GM12878 (cell line): ENCODE measurements around the gene BICD1. TPM values are rescaled to one million over a fixed set of nuclear protein-coding genes. Genes with fewer than 3 reads are reported as not detected.

ENCODE experiments used
- ATAC-seq: fragments of 200-7000 bp; cut with Tn5 transposase; 3 replicates; pipeline ENCODE4 v1.9.1; 2020; ENCODE audit warnings: mild to moderate bottlenecking, moderate library complexity
- BruUV-seq: library from RNA; stranded (reverse); fragments of 400-500 nt; replicated peaks from 2 replicates; lab custom pipeline; 2021; lab: Mats Ljungman, UMichigan
- CTCF ChIA-PET: fragments of 300-600 bp; sonication (Branson Sonifier 250); formaldehyde crosslinking; extraction: SDS; loops from one replicate; lab custom pipeline; 2021; ENCODE audit warnings: inconsistent platforms; lab: Yijun Ruan, JAX
- POLR2A ChIA-PET: fragments of 350-600 bp; formaldehyde crosslinking; extraction: SDS; loops from one replicate; lab custom pipeline; 2021; ENCODE audit warnings: inconsistent platforms; lab: Charles Lee
- RAD21 ChIA-PET: fragments of 300-600 bp; sonication (Branson Sonifier 250); formaldehyde crosslinking; loops from one replicate; lab custom pipeline; 2023; ENCODE audit warnings: antibody characterized with exemption; ENCODE audit not compliant: unreplicated experiment; lab: Charles Lee
- SMC1A ChIA-PET: fragments of 300-600 bp; sonication (Branson Sonifier 250); formaldehyde crosslinking; loops from one replicate; lab custom pipeline; 2023; ENCODE audit not compliant: unreplicated experiment, uncharacterized antibody; lab: Charles Lee
- DNase-seq: peaks from one replicate; pipeline ENCODE4 v3.0.0-alpha.2; 2011; ENCODE audit warnings: low read depth, low spot score
- FAIRE-seq: peaks from 3 replicates; lab custom pipeline; 2011; peaks lifted over from hg19 to GRCh38; lab: Jason Lieb, UNC
- H2AFZ ChIP-seq: 2 replicates; pipeline ENCODE4 v1.6.0; 2011; ENCODE audit warnings: low read depth, low read length, control low read depth; ENCODE audit not compliant: control insufficient read depth
- H3K27ac ChIP-seq: 2 replicates; pipeline ENCODE4 v1.5.1; 2011; ENCODE audit warnings: control low read depth; ENCODE audit not compliant: control insufficient read depth, insufficient read depth
- H3K27me3 ChIP-seq, 2 experiments: replicated peaks in 1 of 2; 2 replicates each; pipeline versions ENCODE4 v1.6.0 to v1.6.1; 2011; ENCODE audit warnings: low read length in 1 of 2; ENCODE audit not compliant: control insufficient read depth in 2 of 2, insufficient read depth in 2 of 2
- H3K36me3 ChIP-seq, 2 experiments: 2 replicates each; pipeline ENCODE4 v1.5.1; 2011; ENCODE audit warnings: low read length in 1 of 2; ENCODE audit not compliant: control insufficient read depth in 2 of 2, insufficient read depth in 2 of 2
- H3K4me1 ChIP-seq: 2 replicates; pipeline ENCODE4 v1.6.1; 2011; ENCODE audit warnings: mild to moderate bottlenecking, low read length, moderate library complexity, mixed read lengths; ENCODE audit not compliant: control insufficient read depth, insufficient read depth
- H3K4me2 ChIP-seq: 2 replicates; pipeline ENCODE4 v1.6.0; 2011; ENCODE audit warnings: control low read depth; ENCODE audit not compliant: control insufficient read depth, insufficient read depth
- H3K4me3 ChIP-seq: fragments of 200-600 bp; sonication (generic); 2 replicates; pipeline ENCODE4 v1.5.1; 2016
- H3K79me2 ChIP-seq: 2 replicates; pipeline ENCODE4 v1.6.0; 2011; ENCODE audit warnings: low read length; ENCODE audit not compliant: control insufficient read depth, insufficient read depth
- H3K9ac ChIP-seq: 2 replicates; pipeline ENCODE4 v1.8.0; 2011; ENCODE audit warnings: low read length, control low read depth, mixed read lengths; ENCODE audit not compliant: control insufficient read depth, insufficient read depth
- H3K9me3 ChIP-seq: replicated peaks from 3 replicates; pipeline ENCODE4 v1.5.1; 2011; ENCODE audit warnings: mild to moderate bottlenecking, low read length; ENCODE audit not compliant: control insufficient read depth, insufficient read depth
- H4K20me1 ChIP-seq: 2 replicates; pipeline ENCODE4 v1.6.0; 2011; ENCODE audit not compliant: control insufficient read depth, insufficient read depth
- ATF3 ChIP-seq: IDR thresholded peaks from 2 replicates; pipeline ENCODE4 v1.6.1; 2011; ENCODE audit warnings: low read depth, mild to moderate bottlenecking, low read length, moderate library complexity, borderline replicate concordance; ENCODE audit errors: extremely low read depth
- BACH1 ChIP-seq: fragments of 450-650 bp; IDR thresholded peaks from 2 replicates; pipeline ENCODE4 v1.6.1; 2017; ENCODE audit warnings: mild to moderate bottlenecking, borderline replicate concordance
- CBFB ChIP-seq: IDR thresholded peaks from 2 replicates; pipeline ENCODE4 v1.6.1; 2016; ENCODE audit warnings: antibody characterized with exemption, low read depth
- CEBPB ChIP-seq, 2 experiments: fragments of 150-350 bp in 1 of 2; IDR thresholded peaks; 2 replicates each; pipeline ENCODE4 v1.6.1; 2012 to 2014; ENCODE audit warnings: low read depth in 2 of 2, low read length in 2 of 2, borderline replicate concordance in 1 of 2, inconsistent platforms in 1 of 2
- CHD4 ChIP-seq: fragments of 200-600 bp; sonication (generic); IDR thresholded peaks from 2 replicates; pipeline ENCODE4 v1.6.1; 2016; ENCODE audit warnings: mild to moderate bottlenecking
- EGR1 ChIP-seq, 2 experiments: IDR thresholded peaks; 1 replicate in 1 of 2; 2 replicates in 1 of 2; pipeline ENCODE4 v1.6.1; 2011 to 2012; ENCODE audit warnings: low read depth in 2 of 2, low read length in 2 of 2, borderline replicate concordance in 1 of 2, mild to moderate bottlenecking in 1 of 2, moderate library complexity in 1 of 2
- HDAC6 ChIP-seq: fragments of 200-600 bp; sonication (generic); IDR thresholded peaks from one replicate; pipeline ENCODE4 v1.8.0; 2017; ENCODE audit warnings: antibody characterized with exemption; ENCODE audit not compliant: unreplicated experiment
- HDGF ChIP-seq: fragments of 450-650 bp; IDR thresholded peaks from 2 replicates; pipeline ENCODE4 v1.6.1; 2016; ENCODE audit warnings: antibody characterized with exemption
- JUND ChIP-seq: IDR thresholded peaks from 2 replicates; pipeline ENCODE4 v1.6.1; 2012; ENCODE audit warnings: low read depth, mild to moderate bottlenecking, low read length, improper control_type of control experiment, moderate library complexity
- MTA3 ChIP-seq: IDR thresholded peaks from 2 replicates; pipeline ENCODE4 v1.6.1; 2012; ENCODE audit warnings: low read length, inconsistent platforms, borderline replicate concordance
- NFXL1 ChIP-seq: fragments of 450-650 bp; IDR thresholded peaks from 2 replicates; pipeline ENCODE4 v1.6.1; 2017; ENCODE audit warnings: antibody characterized with exemption, mild to moderate bottlenecking, borderline replicate concordance
- NFYA ChIP-seq: IDR thresholded peaks from 2 replicates; pipeline ENCODE4 v1.6.1; 2011; ENCODE audit warnings: low read depth, mild to moderate bottlenecking, low read length, improper control_type of control experiment, borderline replicate concordance
- RB1 ChIP-seq: fragments of 450-650 bp; formaldehyde crosslinking; IDR thresholded peaks from 2 replicates; pipeline ENCODE4 v1.6.1; 2017; ENCODE audit warnings: mild to moderate bottlenecking, borderline replicate concordance
- SMC3 ChIP-seq: IDR thresholded peaks from 2 replicates; pipeline ENCODE4 v1.6.1; 2011; ENCODE audit warnings: low read length, improper control_type of control experiment, borderline replicate concordance
- SRF ChIP-seq, 2 experiments: IDR thresholded peaks; 2 replicates each; pipeline ENCODE4 v1.6.1; 2011; ENCODE audit warnings: low read depth in 2 of 2, low read length in 2 of 2, mild to moderate bottlenecking in 1 of 2, moderate library complexity in 1 of 2
- SUZ12 ChIP-seq: fragments of 200-600 bp; sonication (generic); IDR thresholded peaks from one replicate; pipeline ENCODE4 v1.6.1; 2018; ENCODE audit warnings: antibody characterized with exemption, mild to moderate bottlenecking; ENCODE audit not compliant: unreplicated experiment
- ZBED1 ChIP-seq: IDR thresholded peaks from 2 replicates; pipeline ENCODE4 v1.6.1; 2016; ENCODE audit warnings: borderline replicate concordance
- ZBTB40 ChIP-seq: fragments of 450-650 bp; IDR thresholded peaks from 2 replicates; pipeline ENCODE4 v1.6.1; 2016; ENCODE audit warnings: mild to moderate bottlenecking, moderate library complexity, borderline replicate concordance
- ZNF24 ChIP-seq: fragments of 450-650 bp; IDR thresholded peaks from 2 replicates; pipeline ENCODE4 v1.6.1; 2017; ENCODE audit warnings: antibody characterized with exemption, mild to moderate bottlenecking
- ZNF274 ChIP-seq: IDR thresholded peaks from one replicate; pipeline ENCODE4 v1.8.0; 2011; ENCODE audit not compliant: insufficient read length, insufficient read depth
- WGBS: methylation state at CpG from one replicate; pipeline ENCODE4 v1.1.6; 2016; ENCODE audit warnings: low lambda C conversion rate; ENCODE audit not compliant: insufficient replicate concordance, insufficient coverage; ENCODE audit errors: missing lambda C conversion rate; 5-methylcytosine and 5-hydroxymethylcytosine counted together
- in situ Hi-C: fragments of 300-500 bp; cut with MboI; formaldehyde crosslinking; loops from 9 replicates; pipeline ENCODE4 v1.14.3; 2018; ENCODE audit warnings: mixed read lengths
- intact Hi-C: fragments of 100-400 bp; cut with micrococcal nuclease; formaldehyde crosslinking; loops from one replicate; pipeline ENCODE4 v1.14.2; 2022; ENCODE audit not compliant: unreplicated experiment
- polyA plus RNA-seq, 11 experiments: library from polyadenylated mRNA; depleted of rRNA in 4 of 11; unstranded in 6 of 11; stranded (reverse) in 5 of 11; fragments of >200 nt; fragmentation: Nextera tagmentation in 4 of 11; fragmentation: Illumina TruSeq in 1 of 11; extraction: Ambion mirVana in 4 of 11; extraction: Trizol in 1 of 11; gene quantifications; 1 replicate in 1 of 11; 2 replicates in 10 of 11; pipeline versions ENCODE4 v1.2.1 to v1.2.3, GENCODE V29; 2011 to 2016; ENCODE audit warnings: inconsistent platforms in 2 of 11, missing spikeins in 2 of 11, low read depth in 1 of 11
- total RNA-seq, 4 experiments: library from RNA; depleted of rRNA in 3 of 4; stranded (reverse); fragments of >200 nt in 3 of 4; fragmentation: Illumina TruSeq in 1 of 4; extraction: Trizol in 1 of 4; gene quantifications; 2 replicates each; pipeline versions ENCODE4 v1.2.1 to v1.2.3, GENCODE V29; 2013 to 2021

Gene BICD1
- total and polyA plus RNA-seq, 10 of the 15 experiments (the other 5 are each of a cell fraction or from before 2014, with no cell fraction given): 4.7 to 32.5 (median 14.4) TPM

- ChIA-PET CTCF (interaction anchor here (0.8 kb wide), 1 partner anchor 15 kb away, joined by 3 read pairs; no protein-coding TSS in a partner anchor), SMC1A (interaction anchor here (0.8 to 2.5 kb wide), 2 partner anchors 13 to 74 kb away, joined by 3 to 6 read pairs; no protein-coding TSS in a partner anchor), RAD21 (no interaction called here), POLR2A (no interaction called here)
- FAIRE-seq: no peak
- Histone ChIP-seq H3K36me3 (no peaks in the 10 kb centered on the region), H3K9ac (no peak overlapping the region), H3K27ac (no peak overlapping the region), H3K4me1 (no peaks in the 10 kb centered on the region), H3K4me3 (no peak overlapping the region), H3K27me3 (no peaks in the 10 kb centered on the region; a peak in 1 of 4 replicates), H3K4me2 (no peak overlapping the region), H2AFZ (no peak overlapping the region), H3K9me3 (no peaks in the 10 kb centered on the region), H4K20me1 (no peaks in the 10 kb centered on the region), H3K79me2 (no peaks in the 10 kb centered on the region)
- BruUV-seq: no TSS peak
- in situ Hi-C loops (no loop called here), intact Hi-C loops (no loop called here)
- WGBS: 20% methylated on average over 4 of the region's 4 CpGs
- DNase-seq: no peak
- no peak for ATAC-seq
- TF ChIP-seq ZNF24 (no peak), ZBED1 (no peak), SMC3 (no peak), CHD4 (no peak), JUND (no peak), NFXL1 (no peak), ZNF274 (no peak), HDAC6 (no peak), CEBPB (IDR thresholded peaks at IDR 0.05; ENCODE audit: borderline replicate concordance in 1 of 2, low read depth in 2 of 2, low read length in 2 of 2) (no peak), SUZ12 (no peak), ATF3 (no peak), MTA3 (no peak), EGR1 (IDR thresholded peaks at IDR 0.05; ENCODE audit: borderline replicate concordance in 1 of 2, low read depth in 2 of 2, low read length in 2 of 2) (no peak), BACH1 (no peak), HDGF (no peak), NFYA (no peak), CBFB (no peak), ZBTB40 (no peak), RB1 (no peak), SRF (IDR thresholded peaks at IDR 0.05; ENCODE audit: low read depth in 2 of 2, low read length in 2 of 2) (no peak)
Observed at GRCh38 chr12:32076941-32077340, 29.7 kb upstream of the BICD1 start.
